Brain pericyte (primary cell): ENCODE results near the gene RTN4R.
"Not testable (repeated sequence)": the region's sequence is repeated elsewhere in the genome, so short reads cannot be mapped to it uniquely, and the experiment has no call there.

Source experiments
- DNase-seq: peaks from one replicate; pipeline ENCODE4 v3.0.0-alpha.2; 2012; ENCODE audit warnings: low read depth, low spot score

RTN4R gene

DNA sequence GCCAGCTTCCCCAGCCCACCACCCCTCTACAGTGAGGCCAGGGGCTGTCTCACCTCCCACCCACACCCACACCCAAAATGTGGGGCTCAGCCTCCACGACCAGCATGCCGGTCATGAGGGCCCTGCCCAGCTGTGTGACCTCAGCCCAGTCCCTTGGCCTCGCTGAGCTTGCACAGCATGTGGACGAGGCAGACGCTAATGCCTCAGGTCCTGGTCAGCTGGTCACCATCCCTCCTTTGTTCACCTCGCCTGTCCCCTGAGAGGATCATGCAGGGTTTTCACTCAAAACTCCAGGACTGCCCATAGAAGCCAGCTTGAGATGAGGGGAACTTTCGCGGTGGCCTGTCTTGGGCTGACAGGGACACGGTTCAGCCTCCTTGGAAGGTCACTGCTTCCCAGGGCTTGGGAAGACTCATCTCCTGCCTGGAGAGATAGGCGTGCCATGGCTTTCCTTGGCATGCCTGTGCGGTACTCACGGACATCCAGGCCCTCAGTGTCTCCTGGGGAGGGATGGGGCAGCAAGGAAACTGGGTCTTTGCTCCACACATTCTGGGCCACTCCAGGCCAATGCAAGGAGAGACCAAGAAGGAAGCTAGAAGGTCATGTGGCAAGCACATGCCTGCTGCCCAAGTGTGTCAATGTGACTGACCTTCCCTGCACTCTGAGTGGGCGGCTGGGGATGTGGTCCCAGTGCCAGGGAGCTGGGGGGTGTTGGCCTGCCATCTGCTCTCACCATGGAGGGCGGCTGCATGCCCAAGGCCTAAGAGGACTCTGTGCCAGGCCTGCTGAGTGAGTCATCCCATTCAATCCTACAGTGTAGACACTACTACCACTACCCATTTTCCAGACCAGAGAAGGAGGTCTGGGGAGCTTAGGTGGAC is 3.2 kb upstream of the RTN4R start:
- DNase-seq, result no peak

DNA sequence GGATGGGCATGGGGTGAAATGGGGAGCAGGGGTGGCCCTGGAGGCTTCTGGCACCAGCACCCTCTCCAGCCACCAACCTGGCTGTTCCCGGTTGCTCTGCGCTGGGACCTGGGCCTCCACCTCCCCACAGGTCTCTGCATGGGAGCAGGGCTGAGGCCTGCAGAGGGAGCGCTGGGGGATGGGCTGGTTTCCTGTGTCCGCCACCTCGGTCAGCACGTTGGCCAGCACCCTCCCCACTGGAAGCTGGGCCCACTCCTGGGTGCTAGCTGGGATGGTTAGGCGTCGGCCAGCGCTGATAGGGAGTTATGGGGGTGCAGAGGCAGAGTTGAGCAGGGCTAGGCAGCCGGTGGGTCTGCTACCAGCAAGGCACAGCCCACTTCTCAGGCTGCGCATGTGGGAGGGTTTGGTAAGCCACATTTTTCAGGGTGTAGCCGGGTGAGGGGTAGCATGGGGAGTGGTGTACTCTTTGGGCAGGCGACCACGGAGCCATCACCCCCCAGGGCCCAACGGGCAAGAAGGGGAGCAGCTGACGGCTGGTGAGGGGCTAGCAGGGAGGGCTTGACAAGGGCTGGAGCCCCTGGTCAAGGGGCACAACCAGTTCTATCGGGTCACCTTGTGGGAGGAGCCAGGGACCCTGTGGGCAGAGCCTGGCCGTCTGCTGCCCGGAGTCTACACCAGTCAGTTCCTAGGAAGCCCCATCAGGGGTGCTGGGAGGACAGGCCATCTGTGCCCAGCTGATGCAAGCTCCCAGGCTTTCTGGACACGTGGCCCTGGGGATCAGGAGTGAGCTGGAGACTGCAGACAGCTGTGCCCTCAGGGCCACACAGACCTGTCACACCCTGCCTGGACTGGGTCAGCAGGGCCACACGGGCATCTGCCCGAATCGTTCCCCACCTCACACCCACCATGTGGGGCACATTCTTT is 2.3 kb upstream of the RTN4R start:
- DNase-seq, result not testable (repeated sequence)

DNA sequence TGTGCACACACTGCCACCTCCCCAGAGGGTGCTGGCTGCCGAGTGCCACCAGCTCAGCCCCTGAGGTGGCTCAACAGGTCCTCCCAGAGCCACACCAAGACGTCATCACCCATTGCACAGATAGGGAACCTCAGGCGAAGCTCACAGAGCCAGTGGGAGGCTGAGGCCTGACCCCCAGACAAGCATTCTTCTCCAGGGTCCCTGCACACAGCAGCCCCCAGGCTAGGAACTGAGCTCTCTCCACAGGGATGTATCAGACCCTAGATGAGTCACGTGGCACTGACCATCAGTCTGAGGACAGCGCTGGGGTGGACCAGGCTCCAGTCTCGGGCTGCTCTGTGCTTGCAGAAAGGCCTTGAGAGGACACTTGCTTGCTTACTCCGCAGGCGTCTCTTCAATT is 1.6 kb upstream of the RTN4R start:
- not testable (repeated sequence) for DNase-seq

DNA sequence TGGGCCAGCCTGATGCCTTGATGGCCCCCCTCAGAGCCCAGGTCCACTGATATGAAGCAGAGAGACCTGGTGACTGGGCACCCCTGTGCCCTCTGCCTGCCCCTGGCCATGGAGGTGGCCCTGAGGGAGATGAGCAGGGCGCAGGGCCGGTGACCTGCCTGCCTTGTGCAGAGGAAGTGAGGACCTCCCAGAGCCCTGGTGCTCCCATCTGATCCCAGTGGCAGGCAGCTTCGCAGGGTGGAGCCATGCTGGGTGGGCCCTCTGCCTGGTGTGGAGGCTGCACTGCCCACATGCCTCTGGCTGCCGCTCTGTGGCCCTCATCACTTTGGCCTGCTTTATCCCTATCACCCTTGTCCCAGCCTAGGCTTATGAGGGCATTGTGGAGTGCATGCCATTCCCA is 1.1 kb upstream of the RTN4R start:
- DNase-seq, result not testable (repeated sequence)

DNA sequence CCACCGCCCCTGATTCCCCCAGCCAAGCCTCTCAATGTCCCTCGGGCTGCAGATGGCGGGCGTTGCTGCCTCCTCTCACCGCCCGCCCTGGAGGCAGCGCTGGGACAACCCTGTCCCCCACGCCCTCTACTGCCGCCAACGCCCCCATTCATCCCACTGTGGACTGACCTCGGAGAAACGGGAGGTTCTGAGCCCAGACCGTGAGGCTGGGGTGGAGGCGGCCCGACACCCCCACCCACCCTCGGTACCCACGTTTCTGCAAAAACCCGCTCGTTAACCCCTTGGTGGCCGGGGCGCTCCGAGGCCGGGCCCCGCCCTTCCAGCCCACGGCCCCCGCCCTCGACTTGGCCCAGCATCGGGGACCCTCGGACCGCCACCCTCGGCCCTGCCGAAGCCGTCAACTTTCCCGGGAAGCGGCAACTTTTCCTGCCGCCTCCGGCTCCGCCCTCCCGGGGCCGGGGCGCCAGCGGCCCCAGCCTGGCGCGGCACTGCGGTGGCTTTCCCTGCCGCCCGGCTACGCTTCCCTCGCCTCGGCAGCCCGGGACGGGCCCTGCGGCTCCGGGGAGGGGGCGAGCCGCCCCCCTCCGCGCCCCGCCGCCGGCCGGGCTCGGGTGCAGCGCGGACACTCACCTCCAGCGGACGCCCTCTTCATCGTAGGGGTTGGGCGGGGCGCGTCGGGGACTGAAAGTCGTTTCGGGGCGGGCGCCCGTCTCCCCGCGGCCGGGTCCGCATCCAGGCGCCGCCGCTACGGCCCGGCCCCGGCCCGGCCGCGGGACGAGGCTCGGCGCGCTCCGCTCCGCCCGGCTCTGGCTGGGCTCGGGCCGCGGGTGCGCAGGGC is 458 bp downstream of the RTN4R start:
- no peak for DNase-seq

DNA sequence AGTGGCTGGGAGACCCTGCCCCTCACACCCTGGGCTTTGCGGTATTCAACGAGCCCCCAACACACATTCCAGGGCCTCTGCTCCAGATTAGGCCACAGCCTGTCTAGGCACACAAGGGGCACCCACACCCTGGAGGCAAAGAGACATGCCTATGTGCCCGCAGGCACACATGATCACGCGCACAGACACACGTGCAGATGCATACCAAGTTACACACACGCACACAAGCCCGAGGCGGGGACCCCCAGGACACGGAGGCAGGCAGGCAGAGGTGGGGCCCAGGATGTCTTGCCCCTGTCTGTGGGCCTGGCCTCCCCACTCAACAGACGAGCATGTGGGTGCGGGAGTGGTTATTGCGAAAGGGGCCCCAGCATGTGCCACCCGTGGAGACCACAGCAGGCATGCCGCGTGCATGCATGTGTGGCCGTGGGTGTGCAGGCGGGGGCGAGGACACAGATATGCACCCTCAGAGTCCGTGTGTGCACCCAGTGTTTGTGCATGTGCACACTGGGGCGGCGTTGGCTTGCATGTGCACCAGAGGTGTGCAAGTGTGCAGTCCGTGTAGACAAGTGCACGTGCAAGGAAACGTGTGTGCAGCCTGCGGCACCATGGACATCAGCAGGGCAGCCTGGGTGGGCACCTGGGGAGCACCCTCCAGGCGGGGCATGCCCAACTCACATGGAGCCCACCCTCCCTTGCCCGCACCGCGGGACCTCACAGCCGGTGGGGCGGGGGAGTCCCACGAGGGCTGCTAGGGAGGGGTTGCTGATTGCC is 1.3 kb downstream of the RTN4R start:
- not testable (repeated sequence) for DNase-seq

DNA sequence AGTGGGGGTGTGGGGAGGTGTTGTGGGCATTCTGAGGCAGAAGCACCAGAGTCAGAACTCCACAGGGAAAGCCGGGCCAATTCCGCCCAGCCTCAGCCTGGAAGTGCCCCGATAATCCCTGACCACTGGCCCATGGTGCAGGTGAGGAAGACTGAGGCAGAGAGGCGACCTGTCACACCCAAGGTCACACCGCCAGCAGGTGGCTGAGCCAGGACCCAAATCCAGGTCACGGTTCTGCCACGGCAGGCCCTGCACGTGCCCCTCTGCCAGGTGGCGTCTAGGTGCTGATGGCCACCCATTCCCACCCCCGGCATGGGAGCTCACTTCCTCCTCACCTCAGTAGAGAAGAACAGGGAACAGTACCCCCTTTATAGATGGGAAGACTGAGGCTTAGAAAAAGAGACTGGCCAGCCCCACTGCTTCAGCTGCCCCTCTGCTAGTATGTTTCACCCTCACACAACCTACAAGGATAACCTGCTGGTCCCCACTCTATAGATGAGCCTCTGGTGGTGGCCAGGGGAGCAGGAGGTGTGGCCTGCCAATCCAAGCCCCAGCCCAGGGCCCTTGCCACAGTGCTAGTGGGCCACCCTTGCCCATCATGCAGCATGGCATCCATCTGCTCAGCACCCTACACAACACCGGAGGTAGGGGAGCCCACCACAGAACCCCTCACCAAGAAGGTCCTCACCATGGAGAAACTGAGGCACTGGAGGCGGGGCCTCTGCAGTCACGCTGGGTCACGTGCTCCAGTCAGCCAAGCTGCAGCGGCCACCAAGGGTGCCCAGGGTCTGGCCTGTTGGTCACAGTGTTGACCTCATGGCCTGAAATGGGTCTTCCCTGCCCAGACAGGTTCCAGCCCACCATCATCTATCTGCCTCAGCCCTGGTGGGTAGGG is 2.1 kb downstream of the RTN4R start:
- DNase-seq, result not testable (repeated sequence)

DNA sequence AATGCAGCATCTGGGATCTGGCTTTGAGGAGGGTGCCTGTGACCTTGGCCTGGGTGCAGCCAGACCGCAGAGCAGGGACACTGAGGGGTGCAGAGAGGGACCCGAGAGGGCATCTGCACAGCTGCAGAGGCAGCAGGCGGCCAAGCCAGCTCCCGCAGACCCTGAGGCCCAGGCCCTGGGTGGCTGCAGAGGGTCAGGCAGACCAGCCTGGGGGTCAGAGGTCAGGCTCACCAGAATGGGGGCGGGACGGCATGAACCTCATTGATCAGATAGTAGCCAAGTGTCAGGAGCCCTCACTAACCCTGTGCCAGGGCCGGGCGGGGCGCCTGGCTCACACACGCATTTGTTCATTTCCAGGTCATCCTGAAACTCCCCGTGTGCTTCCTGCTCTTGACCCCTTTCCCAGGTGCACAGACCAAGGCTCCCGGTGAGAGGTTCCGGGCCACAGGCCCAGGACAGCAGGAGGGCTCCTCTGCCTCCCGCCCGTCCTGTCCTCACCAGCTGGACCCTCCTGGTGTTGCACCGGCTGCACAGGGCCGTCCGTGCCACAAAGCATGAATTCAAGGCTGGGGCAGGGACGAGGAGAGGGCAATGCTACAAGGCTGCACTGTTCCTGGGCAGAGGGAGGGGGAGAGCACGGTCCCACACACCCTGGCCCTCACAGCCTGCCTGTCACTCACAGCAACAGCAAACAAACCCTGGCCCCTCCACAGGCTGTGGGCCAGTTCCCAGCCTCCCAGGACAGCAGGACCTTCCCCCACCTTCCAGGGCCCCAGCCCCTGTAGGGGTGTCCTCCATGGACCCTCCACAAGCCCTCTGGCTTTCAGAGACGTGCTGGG is 3.3 kb downstream of the RTN4R start:
- no peak for DNase-seq

DNA sequence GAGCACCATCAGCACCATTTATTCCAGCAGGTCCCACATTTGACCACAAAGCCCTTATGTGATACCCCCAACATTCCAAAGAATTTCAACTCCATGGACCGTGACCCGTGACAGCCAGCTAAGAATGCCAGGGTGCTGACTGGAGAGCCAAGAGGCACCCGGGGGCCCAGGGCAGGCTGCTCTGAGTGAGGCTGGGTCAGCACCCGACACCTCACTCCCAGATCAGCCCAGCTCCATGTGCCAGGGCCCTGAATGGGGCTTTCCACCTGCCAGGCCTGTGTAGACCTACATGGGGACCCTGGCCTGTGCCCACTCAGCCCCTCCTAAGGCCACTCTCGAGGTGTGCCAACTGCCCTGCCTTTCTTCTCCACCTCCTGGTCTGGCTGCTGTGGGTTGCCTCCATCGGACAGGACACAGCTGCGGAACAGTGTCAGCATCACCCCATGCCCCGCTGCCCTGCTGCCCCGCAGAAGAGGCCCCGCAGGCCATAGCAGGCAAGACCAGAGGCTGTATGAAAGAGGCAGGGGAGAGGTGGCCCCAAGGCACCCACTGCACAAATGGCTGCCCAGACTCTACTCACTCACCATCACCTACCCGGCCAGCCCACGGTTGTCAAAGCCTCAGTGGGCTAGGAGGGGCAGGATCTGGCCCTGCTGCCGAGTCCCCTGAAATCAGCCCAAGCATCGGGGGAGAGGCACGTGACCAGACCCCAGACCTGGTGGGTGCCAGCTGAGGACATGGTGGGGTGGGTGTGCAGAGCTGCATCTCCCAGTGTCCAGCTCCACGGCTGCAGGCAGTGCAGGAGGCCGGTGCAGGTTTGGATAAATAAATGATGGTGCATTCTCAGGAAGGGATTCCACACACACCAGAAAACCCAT is 4.5 kb downstream of the RTN4R start:
- not testable (repeated sequence) for DNase-seq

DNA sequence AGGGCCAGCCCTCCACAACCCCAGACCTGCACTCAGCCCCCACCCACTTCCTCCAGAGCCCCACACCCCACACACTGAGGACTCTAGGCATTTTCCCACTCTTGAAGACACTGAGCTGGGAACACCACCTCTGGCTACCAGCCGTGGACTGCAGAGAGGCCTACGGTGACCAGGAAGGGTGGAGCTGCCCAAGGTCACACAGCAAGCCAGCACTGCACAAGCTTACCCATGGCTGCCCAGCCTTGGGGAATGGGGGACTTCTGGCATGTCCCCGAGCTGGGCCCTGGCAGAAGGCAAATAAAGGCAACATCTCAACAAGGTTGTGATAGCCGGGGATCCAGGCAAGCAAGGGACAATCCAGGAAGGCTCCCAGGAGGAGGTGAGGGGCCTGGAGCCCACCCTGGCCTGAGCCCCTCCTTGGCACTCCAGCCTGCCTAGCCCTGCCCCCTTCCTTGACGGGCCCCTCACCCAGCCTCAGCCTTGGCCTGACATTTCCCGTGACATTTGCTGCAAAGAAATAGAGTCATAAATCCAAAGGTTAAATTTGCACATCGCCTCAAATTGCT is 5.5 kb downstream of the RTN4R start:
- DNase-seq, result no peak

DNA sequence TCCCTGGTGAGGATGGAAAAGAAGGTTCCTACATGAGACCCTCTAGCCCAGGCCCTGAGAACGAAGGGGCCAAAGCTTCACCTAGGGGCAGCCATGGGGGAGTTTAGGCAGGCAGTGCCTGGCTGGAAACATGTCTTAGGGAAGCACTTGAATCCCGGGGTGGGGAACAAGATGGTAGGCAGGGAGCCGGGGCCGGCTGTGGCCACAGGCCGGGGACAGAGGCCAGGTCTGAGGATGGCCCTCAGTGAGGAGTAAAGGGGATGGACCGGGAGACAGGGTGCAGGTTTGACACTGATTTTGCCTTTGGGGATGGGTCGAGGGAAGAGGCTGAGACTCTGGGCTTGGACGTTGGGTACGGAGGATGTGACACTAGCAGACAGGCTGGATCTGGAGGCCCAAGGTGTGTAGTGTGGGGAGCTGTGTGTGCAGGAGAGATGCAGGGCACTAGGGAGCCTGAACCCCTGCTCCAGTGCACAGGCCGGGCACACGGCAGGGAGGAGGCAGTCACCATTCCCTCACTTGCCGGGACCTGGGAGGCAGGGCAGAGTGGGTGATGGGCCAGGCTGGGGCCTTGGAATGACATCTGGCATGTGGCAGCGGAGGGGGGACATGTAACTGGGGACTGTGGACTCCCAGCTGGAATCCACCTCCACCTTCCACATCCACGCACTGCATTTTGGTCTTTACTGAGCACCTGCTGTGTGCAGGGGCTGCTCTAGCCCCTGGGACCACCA is 6.1 kb downstream of the RTN4R start:
- DNase-seq, result no peak

DNA sequence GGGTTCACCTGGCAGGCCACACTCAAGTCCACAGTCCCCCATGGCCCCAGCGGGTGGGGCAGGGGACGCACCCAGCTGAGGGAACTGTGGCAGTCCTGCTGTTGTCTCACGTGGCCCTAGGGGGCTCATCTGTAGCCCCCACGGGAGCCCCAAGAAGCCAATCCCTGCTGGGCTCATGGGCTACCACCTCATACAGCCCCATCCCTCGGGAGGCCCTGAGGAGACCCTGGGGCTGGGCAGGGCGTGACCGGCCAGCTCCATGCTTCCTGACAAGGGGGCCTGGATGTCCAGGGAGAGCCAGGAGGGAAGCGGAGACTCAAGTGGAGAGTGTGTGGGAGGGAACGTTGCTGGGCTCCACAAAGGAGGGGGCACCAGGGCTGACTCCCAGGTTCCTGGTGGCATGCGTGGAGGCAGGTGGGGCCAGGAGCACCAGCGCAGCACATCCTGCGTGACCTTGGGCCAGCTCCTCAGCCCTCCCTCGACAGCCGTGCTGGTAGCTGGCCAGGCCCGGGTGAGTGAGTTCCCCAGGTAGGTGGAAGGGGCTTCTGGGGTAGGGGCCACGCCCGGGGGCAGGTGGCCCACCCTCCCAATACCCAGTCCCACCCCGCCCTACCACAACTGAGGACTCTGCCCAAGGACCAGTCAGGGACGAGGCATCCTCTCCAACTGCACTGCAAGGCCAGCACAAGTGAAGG is 7.9 kb downstream of the RTN4R start:
- DNase-seq, result no peak

DNA sequence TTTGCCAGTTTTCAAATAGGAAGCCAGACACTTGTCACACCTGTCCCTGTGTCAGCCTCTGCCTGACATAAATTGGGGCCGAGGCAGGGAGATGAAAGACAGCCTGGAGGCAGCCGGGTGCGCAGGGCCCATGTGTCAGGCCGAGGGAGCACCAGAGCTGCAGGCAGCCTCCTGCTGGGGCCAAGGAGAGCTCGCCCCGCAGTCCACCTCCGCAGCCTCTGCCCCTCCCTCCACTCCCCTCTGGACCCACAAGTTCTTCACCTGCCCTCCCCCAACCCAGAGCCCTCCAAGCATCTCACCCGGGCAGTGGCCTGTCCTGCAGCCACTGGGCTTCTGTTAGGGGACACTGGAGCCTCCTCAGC is 8.8 kb downstream of the RTN4R start:
- no peak for DNase-seq

DNA sequence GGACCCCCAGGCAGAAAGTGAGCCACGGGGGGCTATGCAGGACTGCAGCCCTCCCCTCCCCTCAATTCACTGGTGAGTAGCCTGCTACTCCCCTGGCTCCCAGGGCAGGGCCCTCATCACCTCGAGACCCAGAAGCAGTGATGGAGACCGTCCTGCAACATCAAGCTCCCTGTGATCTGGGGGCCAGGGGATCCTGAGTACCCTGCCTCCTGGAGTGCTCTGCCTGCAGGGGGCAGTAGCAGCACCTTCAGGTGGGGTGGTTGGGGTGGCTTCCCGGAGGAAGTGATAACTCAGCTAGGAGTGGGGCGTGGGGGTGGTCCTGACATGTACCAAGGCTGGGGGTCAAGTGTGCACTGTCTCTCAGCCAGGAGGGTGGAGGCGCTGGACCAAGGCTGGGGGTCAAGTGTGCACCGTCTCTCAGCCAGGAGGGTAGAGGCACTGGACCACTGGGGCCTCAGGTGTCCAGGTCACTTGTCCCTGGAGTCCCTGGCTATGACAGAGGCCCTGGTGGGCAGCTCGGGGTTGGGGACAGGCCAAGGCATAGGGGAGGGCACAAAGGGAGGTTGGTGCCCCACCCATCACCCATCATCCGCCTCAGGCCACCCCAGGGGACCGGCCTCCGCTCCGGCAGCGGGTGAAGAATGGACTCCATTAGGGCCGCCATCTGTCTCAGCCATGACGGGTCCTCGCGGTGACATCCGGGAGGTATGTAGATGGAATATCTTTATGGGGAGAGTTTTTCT is 9.4 kb downstream of the RTN4R start:
- no peak for DNase-seq

DNA sequence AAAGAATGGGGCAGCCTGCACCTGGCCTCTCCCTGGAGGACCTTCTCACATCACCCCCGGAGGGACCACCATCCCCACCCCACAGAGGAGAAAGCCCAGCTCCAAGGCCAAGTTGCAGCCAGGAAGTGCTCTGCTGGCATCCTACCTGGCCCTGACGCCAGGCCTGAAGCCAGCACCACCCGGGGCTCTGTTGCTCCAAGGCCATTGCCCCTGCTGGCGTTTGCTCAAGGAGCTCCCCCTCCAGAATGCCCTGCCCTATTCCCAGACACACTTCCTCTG is 10.2 kb downstream of the RTN4R start:
- no peak for DNase-seq
